BE2C (cell line): Measurements from ENCODE around the gene CYP39A1.

ENCODE experiments used
- DNase-seq: peaks from one replicate; pipeline ENCODE4 v3.0.0-alpha.2; 2020
- H3K27me3 ChIP-seq: fragments of 250-450 bp; sonication (Bioruptor Pico); 2 replicates; pipeline ENCODE4 v1.5.1; 2020; ENCODE audit warnings: mild to moderate bottlenecking
- H3K36me3 ChIP-seq: fragments of 250-450 bp; sonication (Bioruptor Pico); 2 replicates; pipeline ENCODE4 v1.5.1; 2020; ENCODE audit warnings: mild to moderate bottlenecking
- H3K4me1 ChIP-seq: fragments of 250-450 bp; sonication (Bioruptor Pico); 2 replicates; pipeline ENCODE4 v1.5.1; 2020
- H3K4me3 ChIP-seq: 2 replicates; pipeline ENCODE4 v1.5.1; 2011; ENCODE audit warnings: low read depth, low read length
- H3K9me3 ChIP-seq: fragments of 250-450 bp; sonication (Bioruptor Pico); 2 replicates; pipeline ENCODE4 v1.5.1; 2020
- CTCF ChIP-seq: IDR thresholded peaks from 2 replicates; pipeline ENCODE4 v1.5.1; 2012; ENCODE audit warnings: mild to moderate bottlenecking, low read depth, low read length

CYP39A1 gene

GRCh38 chr6:46583081-46583480, 69.5 kb downstream of the CYP39A1 start:
- H3K4me1 ChIP-seq: no peaks in the 10 kb centered on the region
- no peaks in the 10 kb centered on the region for H3K27me3 ChIP-seq
- no peaks in the 10 kb centered on the region for H3K36me3 ChIP-seq
- no peak for TF ChIP-seq CTCF
- DNase-seq: no peak
- no peaks in the 10 kb centered on the region for H3K9me3 ChIP-seq
- no peak overlapping the region for H3K4me3 ChIP-seq

GRCh38 chr6:46581459-46582177, 71.0 kb downstream of the CYP39A1 start:
- H3K4me1 ChIP-seq: no peaks in the 10 kb centered on the region
- H3K27me3 ChIP-seq: no peaks in the 10 kb centered on the region
- H3K4me3 ChIP-seq: no peak overlapping the region
- no peaks in the 10 kb centered on the region for H3K36me3 ChIP-seq
- H3K9me3 ChIP-seq: no peaks in the 10 kb centered on the region
- DNase-seq: no peak
- TF ChIP-seq CTCF: no peak

GRCh38 chr6:46575530-46575929, 77.1 kb downstream of the CYP39A1 start:
- Histone ChIP-seq H3K4me1 (no peaks in the 10 kb centered on the region), H3K9me3 (no peaks in the 10 kb centered on the region), H3K27me3 (no peaks in the 10 kb centered on the region), H3K4me3 (no peak overlapping the region), H3K36me3 (no peaks in the 10 kb centered on the region)
- DNase-seq: no peak
- TF ChIP-seq CTCF: no peak

GRCh38 chr6:46573140-46573539, 79.5 kb downstream of the CYP39A1 start:
- TF ChIP-seq CTCF: no peak

GRCh38 chr6:46565531-46565930, 87.1 kb downstream of the CYP39A1 start:
- TF ChIP-seq CTCF: no peak
- H3K36me3 ChIP-seq: no peaks in the 10 kb centered on the region
- no peak overlapping the region for H3K4me3 ChIP-seq
- H3K4me1 ChIP-seq: no peaks in the 10 kb centered on the region
- no peaks in the 10 kb centered on the region for H3K27me3 ChIP-seq
- no peaks in the 10 kb centered on the region for H3K9me3 ChIP-seq
- no peak for DNase-seq

More at GRCh38 chr6:46573140-46573539, 79.5 kb downstream of the CYP39A1 start:
- Histone ChIP-seq H3K4me1 (no peaks in the 10 kb centered on the region), H3K4me3 (no peak overlapping the region), H3K27me3 (no peaks in the 10 kb centered on the region), H3K9me3 (no peaks in the 10 kb centered on the region), H3K36me3 (no peaks in the 10 kb centered on the region)
- no peak for DNase-seq

GRCh38 chr6:46563924-46564323, 88.7 kb downstream of the CYP39A1 start:
- TF ChIP-seq CTCF: no peak
- no peak overlapping the region for H3K4me3 ChIP-seq
- no peaks in the 10 kb centered on the region for H3K4me1 ChIP-seq
- H3K36me3 ChIP-seq: no peaks in the 10 kb centered on the region
- no peak for DNase-seq
- no peaks in the 10 kb centered on the region for H3K27me3 ChIP-seq
- no peaks in the 10 kb centered on the region for H3K9me3 ChIP-seq
